GM21360 (cell line): Measurements from ENCODE around the gene ABLIM3.
"Not testable (repeated sequence)": the region's sequence is repeated elsewhere in the genome, so short reads cannot be mapped to it uniquely, and the experiment has no call there.

Experiments used
- ATAC-seq: cut with Tn5 transposase; IDR thresholded peaks from one replicate; pipeline ENCODE4 v1.9.1; 2021; ENCODE audit warnings: mild to moderate bottlenecking, moderate library complexity; ENCODE audit not compliant: unreplicated experiment

The ABLIM3 gene

DNA sequence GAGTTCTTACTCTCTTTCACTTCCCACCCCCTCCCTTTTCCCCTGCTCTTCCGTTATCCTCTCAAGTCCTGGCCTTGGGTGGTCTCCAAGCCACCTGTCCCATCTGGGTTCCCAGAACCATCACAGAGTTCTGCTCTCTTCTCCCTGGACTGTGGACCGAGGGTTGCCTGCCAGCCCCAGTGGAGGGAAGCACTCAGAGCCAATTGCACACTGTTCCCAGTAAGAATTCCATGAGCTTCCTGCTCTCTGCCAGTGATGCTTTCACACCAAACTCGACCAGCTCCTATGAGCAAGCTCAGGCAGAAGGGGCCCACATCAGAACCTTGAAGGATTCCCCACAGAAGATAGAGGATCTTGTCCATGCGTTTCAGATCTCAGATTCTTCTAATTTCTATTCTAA lies 110.3 kb downstream of the ABLIM3 start:
- ATAC-seq: no peak

DNA sequence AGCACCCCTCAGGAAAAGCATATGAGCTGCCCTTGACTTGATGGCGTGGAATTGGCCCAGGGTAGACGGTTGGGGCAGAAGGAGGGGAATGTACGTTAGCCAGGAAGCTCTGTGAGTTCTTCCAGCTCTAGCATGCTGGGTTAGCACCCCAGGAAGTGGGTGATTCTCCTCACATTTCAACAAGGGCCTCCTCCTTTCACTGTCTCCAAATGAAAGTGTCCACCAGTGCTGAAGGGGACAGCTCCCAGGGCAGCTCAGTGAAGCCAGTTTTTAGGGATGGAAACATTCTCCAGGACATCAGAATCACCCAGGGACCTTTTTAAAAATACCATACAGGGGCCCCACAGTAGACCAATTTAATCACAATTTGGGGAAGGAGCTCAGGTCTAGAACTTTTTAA lies 113.2 kb downstream of the ABLIM3 start:
- no peak for ATAC-seq

DNA sequence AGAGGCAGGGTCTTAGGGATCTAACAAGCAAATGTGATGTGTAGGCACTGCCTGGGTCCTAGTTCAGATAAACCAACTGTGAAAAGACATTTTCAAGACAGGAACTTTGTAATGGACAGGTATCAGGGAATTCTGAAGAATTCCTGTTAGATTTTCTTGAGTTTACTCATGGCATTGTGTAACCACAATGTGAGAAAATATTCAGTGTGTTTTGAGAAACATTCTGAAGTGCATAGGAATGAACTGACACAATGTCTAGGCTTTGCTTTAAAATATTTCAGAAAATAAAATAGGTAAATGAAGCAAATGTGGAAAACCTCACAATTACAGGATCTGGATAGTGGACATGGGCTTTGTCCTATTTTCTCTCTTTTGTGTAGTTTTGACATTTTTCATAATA lies 115.2 kb downstream of the ABLIM3 start:
- ATAC-seq: no peak

DNA sequence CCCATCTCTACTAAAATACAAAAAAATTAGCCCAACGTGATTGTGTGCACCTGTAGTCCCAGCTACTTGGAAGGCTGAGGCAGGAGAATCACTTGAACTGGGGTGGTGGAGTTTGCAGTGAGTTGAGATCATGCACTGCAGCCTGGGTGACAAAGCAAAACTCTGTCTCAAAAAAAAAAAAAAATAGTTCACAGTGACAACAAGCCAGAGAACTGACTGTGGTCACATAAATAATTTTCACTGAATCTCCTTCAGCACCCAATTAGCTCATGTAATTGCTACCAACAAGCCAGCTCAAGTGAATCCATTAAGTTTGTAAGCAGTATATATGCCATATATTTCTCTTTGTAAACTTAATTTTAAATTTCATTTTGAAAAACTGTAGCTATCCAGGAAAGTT lies 115.8 kb downstream of the ABLIM3 start:
- no peak for ATAC-seq

DNA sequence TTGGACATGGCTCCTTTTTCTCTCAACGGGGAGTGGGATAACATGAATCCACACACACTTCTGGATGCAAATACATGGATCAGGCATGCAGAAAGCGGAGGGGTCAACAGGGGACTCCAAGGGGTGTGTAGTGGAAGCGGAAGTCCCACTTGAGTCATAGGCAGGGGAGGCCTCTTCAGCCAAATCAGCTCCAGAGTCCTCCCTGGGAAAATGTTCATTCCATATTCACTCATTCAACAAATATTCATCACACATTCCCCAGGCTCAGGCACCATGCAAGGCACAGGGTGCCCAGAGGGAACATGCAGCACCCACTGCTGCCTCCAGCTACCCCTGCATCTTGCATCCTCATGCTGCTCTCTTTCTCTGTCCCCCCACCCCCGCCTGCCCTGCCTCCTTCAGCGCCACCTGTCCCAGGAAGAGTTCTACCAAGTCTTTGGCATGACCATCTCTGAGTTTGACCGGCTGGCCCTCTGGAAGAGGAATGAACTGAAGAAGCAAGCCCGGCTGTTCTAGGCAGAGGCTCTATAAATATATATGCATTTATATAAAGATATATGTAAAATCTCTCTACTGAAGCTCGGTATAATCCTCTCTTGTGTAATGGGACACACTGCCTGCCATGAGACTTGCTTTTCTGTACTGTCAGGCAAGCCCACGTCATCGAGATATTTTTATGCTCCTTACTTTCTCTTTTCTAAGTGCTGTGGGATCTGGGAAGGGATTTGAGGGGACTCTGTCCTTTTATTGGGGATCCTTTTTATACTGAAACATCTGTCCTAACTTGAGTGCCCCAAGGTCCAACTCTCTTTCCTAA lies 116.8 kb downstream of the ABLIM3 start:
- no peak for ATAC-seq

DNA sequence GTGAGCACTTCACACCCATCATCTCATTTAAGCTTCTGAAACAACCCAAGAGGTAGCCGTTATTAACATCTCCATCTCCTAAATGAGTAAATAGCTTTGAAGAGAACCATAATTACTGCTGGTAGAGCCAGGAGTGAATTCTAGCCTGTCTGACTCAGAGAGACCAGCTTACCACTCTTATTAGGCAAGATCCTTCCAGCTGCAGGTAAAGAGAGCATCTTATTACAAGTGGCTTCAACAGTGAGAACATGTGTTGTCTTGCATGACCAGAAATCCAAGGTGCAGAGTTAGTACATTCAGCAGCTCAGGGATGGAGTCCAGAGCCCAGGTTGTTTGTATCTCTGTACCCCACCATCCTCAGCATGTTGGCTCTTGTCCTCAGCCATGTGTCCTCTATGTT lies 119.5 kb downstream of the ABLIM3 start:
- no peak for ATAC-seq

DNA sequence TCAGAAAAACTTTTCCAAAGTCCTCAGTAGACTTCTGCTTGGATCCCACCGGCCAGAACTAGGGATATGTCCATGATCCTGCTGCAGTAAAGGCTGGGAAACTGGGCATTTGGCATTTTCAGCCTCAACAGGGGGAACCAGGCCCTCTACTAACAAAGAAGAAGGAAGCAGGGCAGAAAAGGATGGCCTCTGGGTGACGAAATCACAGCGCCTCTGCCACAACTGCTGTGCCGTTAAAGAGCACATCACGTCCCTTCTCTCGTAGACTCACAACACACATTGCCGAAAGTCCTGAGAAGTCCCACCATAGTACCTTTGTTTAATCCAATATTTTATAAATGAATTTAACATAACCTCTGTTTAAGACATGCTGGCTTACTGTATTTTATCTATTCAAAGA lies 120.0 kb downstream of the ABLIM3 start:
- ATAC-seq: no peak

DNA sequence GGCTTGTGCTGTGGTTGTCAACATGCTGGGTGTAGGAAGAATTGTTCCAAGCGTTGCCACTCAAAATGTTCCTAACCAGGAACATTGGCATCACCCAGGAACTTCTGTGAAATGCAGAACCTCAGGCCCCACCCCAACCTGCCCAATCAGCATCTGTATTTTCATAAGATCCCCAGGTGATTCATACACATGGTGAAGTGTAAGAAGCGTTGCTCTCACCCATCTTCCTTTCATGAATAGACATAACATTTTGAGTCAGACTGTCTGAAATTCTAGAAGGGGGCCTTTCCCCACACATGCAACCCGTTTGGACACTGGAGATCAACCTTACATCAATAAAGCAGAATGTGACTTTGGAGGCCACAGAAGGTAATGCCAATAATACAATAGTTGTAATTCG lies 121.0 kb downstream of the ABLIM3 start:
- ATAC-seq: no peak

DNA sequence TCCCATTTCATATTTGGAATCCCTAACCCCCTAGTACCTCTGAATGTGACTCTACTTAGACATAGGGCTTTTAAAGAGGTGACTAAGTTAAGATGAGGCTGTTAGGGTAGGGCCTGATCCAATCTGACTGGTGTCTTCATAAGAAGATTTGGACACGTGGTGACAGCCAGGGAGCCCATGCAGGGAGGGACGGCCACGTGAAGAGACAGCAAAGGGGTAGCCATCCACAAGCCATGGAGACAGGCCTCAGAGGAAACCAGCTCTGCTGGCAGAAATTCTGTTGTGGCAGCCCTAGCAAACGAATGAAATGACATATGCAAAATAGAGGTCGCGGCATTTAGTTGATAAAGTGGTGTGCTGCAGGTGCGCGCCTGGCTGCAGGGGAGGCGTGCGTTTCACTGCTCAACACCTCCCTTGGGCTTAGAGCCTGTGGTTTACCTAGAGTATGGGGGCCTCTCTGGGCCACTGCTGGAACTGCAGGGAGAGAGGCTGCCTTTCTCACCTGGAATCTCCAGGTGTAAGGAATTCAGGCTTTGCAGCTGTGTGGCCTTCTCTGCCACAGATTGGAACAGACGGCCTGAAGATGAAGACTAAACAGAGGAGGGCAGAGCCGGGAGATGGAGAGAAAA lies 123.3 kb downstream of the ABLIM3 start:
- ATAC-seq: no peak

DNA sequence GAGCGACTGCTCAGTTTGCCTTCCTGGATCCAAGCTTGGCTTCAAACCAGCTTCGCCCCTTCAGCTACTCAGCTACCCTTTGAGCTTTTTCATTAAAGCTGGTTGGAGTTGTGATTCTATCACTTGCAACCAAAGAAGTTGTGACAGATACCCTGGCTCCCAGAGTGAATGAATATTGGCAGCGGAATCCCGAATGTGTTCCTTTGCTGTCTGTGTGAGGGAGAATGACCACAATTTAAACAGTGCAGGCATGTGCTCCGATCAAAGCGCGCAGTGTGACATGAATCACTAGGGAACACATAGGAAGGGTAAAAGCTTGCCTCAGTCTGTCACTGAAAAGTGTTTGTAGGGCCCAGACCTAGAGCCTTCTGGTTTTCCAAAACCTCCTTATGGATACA lies 123.8 kb downstream of the ABLIM3 start:
- ATAC-seq: no peak

DNA sequence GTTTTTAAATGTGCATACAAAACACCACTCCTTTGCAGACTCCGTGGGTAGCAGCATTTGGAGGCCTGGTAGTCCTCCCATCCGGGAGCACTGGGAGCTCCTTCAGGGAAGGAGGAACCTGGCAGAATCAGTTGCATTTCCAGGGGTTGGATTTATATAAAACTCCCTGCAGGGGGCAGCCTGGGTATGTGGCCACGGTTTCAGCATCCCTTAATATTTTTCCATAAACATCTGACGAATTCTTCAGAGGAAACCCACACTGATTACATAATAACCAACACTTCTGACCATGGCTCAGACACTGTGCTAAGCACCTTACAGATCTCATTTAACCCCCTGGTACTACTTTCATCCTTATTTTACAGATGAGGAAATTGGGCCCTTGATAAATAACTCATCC lies 124.3 kb downstream of the ABLIM3 start:
- no peak for ATAC-seq

DNA sequence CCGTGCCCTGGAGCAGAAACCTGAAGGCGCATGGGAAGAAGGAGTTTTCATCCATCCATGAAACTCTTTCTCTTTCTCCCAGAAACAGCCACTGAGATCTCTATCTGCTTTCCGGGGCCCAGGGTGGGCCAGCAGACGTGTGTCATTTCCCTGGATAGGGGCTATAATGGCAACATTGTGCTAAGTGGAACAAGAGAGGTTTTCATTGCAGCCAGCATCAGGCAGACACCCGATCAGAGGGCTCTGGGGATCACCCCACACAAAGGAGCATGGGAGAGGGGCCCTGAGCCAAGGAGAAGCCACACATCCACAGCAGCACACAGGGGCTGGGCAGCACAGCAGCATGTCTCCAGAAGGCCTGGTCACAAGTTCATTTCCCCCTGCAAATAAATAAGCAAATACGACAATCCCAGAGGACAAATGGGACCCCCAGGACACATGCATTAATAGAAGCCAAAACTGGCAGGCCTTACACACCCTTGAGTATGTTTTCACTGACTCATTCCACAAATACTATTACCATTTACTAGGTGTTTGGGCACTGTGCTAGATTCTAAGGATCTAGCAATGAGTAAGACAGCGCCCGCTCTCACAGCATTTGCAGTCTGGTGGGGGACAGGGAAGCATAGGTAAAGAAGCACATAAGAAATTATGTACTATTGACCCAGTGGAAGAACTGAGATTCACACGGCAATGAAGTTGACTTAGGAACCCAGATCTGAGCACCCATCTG lies 126.1 kb downstream of the ABLIM3 start:
- no peak for ATAC-seq

DNA sequence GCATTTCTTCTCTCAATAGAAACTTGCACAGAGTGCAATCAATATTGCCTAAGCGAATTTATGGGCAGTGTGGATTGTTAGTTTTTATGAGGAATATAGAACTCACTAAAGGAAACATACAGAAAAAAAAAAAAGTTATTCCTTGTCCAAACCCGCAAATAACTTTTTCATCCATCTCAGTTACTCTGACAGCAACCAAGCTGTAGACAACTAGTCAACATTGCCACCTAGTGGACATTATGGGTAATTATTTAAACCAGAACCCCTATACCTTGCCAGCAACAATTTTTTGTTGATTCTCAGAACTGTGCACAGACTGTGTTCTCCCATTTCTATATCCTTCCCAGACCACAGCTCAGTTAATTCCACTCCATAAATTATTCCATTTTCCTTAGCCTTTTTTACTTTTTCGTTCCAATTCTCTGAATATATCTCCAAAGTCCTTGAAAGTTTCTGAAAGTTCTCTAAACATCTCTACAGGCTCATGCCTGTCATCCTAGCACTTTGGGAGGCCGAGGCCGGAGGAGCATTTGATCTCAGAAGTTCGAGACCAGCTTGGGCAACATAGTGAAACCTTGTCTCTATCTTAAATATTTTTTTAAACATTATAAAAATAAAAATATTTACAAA lies 127.8 kb downstream of the ABLIM3 start:
- peak; percentile 60 for ATAC-seq

DNA sequence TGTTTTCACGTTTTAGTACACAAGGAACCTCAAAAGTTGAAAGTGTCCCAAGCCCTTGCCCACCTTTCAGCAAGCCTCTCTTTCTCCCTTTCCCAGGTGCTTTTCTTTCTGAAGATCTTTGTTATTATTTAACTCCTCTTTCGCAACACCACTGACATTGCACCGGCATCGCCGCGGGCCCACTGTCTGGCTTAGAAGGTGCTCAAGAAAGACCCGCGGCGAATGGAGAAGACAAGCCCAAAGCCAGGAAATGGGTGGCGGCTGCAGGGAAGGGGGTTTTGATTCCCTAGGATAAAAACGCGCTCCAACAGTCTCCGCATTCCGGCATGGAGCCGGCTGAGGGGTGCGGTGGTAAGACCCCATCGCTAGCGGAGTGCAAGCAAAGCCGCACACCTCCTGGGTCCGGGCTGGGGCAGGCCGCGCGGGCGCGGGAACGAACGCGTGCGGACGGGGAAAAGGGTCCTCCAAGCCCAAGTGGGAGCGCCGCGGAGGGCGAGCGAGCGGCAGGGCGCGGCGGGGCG lies 130.0 kb downstream of the ABLIM3 start:
- ATAC-seq: no peak

DNA sequence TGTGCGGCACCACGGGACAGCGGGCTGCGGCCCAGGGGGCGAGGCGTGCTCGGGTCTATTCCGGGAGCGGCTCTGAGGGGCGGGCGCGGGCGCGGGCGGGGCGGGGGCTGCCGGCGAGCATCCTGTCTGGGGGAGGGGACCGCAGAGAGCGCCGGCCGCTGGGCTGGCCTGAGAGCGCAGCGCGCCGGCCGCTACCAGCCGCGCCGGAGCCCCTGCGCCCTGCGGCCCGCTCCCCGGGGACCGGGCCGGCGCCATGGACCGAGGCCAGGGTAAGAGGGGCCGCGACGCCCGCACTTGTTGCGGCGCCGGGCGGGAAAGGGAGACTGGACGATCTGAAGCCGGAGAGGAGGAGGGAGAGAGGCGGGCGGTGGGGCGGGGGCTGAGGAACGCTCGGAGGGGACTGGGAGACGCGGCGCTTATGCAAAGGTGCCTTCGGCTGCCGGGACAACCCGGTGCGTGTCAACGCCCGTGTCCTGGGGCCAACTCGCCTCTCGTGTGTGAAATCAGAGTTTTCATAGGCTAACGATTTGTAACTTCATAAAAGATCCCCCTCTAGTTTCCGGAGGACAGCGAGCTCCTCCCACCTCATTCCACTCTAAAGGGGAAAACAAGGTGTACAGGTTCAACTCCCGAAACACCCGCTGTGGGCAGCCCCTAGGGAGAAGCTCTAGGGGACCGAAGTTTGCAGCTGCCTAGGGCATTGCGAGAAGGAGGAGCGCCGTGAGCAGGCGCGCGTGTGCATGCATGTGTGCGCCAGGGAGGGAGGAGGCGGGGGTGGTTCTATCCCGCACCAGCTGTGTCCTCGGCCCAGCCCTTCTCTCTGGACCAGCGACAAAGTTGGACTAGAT lies 130.6 kb downstream of the ABLIM3 start, which contains the start of gene AFAP1L1:
Gene AFAP1L1 (plus strand): TSS at position 144 of the 848 bp plus-strand sequence. CDS start 110 bp downstream, at position 254.
- no peak for ATAC-seq

DNA sequence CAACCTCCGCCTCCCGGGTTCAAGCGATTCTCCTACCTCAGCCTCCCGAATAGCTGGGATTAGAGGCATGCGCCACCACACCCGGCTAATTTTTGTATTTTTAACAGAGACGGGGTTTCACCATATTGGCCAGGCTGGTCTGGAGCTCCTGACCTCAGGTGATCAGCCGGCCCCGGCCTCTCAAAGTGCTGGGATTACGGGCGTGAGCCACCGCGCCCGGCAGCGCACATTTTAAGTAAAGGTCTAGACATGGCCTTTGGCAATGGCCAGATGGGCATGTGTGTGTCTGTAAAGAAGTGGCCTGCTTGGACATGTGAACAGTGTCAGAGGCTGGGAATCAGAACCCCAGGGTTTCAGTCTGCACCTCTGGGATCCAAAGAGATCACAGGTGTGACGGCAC lies 131.5 kb downstream of the ABLIM3 start:
- not testable (repeated sequence) for ATAC-seq

DNA sequence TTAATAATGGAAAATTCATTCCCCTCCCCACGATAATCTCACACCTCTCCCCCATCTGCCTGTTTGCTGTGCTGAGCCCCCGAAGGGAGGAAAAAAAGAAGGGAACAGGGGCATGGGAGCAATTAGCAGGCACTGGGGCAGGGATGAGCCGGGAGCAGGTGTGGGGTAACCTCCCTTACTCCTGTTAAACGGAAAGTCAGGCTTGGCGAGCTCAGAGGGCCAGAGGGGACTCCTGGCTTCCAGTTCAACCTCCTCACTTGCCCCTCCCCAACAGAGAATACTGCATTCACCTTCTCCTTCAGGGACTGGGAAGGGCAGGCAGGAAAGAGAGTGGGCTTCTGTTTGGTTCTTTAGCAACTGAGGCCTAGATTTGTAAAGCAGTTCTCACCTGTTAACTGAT lies 131.9 kb downstream of the ABLIM3 start:
- ATAC-seq: no peak

DNA sequence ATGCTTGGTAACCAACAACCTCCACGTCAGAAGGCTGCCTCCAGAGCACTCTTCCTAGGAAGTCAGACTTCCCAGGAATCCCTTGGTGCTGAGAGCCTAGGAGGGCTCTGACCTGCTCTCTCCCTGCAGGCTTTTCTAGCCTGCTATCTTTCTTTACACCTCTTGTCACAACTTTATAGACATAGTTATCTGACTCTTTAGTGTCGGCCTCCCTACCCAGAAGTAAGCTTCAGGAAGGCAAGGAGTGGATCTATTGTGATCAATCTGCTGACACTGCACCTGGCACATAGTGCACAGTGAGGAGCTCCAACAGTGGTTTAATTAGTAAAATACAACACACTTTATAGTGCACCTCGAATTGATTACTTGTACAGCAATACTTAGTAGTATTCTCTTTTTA lies 132.7 kb downstream of the ABLIM3 start:
- ATAC-seq: no peak

DNA sequence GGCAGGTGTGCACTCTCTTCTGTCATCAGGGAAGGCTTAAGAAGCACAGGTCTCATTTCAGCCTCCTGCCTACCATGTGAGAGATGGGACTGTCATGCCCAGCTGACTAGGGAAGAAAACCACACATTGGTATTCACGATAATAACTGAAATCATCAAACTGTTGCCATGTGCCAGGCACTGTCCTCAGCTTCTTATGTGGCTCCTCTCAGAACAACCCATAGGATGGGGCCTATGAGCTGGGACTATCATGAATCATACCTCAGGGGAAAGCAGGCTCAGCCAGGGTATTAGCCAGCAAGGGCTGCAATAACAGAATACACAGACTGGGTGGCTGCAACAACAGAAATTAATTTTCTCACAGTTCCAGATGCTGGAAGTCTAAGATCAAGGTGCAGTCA lies 133.6 kb downstream of the ABLIM3 start:
- no peak for ATAC-seq

DNA sequence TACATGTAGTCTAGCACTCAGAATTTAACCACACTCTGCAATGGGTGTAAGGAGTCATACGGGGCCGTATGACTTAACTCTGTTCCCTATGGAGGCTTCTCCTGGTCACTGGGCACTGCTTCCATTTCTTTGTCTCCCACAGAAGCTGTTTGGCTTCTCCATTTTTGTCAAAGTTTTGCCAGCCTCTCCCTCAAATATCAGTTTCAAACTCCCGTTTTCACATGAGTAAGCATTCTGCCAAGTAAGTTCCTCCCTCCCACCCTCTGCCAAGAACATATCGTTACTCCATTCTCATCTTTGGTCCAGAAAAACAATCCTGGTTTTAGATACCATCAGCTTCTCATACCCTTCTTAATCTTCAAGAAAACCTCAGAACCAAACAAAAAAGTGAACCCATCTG lies 136.5 kb downstream of the ABLIM3 start:
- ATAC-seq: no peak
